ENCODE measurements around the gene HPD.

DNA sequence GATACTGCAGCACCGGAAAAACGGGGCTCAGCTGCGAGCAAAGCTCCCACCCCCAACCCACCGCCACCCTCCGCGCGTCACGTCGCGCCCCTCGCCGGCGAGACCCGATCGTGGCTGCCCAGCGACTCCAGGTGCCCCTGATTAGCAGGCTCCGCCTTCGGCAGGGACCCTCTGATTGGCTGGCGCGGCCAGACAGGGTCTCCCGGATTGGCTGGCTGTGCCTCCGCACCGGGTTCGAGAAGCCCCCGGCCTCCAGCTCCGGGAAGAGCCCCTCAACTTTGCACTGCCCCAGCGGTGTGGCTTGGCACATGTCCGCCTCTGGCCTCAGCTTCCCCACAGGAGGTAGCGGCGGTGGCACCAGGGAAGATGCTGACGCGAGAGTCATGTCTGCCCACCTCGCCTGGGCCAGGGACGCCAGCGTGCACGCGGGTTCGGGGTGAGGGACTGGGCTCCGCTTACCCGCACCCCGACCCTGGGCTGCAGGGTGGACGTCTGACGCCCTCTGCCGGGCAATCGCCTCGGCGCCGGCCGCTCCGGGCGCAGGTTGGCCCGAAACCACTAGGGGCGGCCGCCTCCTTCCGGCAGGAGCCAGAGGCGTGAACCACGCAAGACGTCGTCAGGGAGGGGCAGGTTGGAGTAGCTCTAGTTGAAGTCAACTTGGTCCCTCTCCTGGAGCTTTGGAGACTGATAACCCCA lies 64.7 kb downstream of the HPD start:
- TF ChIP-seq POLR2A (IDR thresholded peaks at IDR 0.05): peak; percentile 24 to 26
- TF ChIP-seq, protein P1, sequence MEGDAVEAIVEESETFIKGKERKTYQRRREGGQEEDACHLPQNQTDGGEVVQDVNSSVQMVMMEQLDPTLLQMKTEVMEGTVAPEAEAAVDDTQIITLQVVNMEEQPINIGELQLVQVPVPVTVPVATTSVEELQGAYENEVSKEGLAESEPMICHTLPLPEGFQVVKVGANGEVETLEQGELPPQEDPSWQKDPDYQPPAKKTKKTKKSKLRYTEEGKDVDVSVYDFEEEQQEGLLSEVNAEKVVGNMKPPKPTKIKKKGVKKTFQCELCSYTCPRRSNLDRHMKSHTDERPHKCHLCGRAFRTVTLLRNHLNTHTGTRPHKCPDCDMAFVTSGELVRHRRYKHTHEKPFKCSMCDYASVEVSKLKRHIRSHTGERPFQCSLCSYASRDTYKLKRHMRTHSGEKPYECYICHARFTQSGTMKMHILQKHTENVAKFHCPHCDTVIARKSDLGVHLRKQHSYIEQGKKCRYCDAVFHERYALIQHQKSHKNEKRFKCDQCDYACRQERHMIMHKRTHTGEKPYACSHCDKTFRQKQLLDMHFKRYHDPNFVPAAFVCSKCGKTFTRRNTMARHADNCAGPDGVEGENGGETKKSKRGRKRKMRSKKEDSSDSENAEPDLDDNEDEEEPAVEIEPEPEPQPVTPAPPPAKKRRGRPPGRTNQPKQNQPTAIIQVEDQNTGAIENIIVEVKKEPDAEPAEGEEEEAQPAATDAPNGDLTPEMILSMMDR (IDR thresholded peaks at IDR 0.05): peak; percentile 97 to 100 (median 100)

Measured in adrenal gland (tissue), 5 donors.